Parathyroid adenoma (tissue), 2 donors: ENCODE measurements around the gene BIVM.

Source experiments
- H2AFZ ChIP-seq: fragments of 300-600 bp; sonication (generic); one replicate; pipeline ENCODE4 v1.7.0; 2017; ENCODE audit warnings: antibody characterized with exemption, mild to moderate bottlenecking
- H3K27ac ChIP-seq: fragments of 300-600 bp; sonication (generic); one replicate; pipeline ENCODE4 v1.7.0; 2017
- H3K27me3 ChIP-seq: fragments of 300-600 bp; sonication (generic); one replicate; pipeline ENCODE4 v1.7.0; 2017; ENCODE audit warnings: low read length; ENCODE audit not compliant: control insufficient read depth, insufficient read depth
- H3K36me3 ChIP-seq: fragments of 300-600 bp; sonication (generic); one replicate; pipeline ENCODE4 v1.7.0; 2017; ENCODE audit warnings: low read length; ENCODE audit not compliant: control insufficient read depth, insufficient read depth
- H3K4me1 ChIP-seq: fragments of 300-600 bp; sonication (generic); one replicate; pipeline ENCODE4 v1.7.0; 2017; ENCODE audit warnings: control low read depth
- H3K4me2 ChIP-seq: fragments of 300-600 bp; sonication (generic); one replicate; pipeline ENCODE4 v1.7.0; 2017; ENCODE audit warnings: low read length
- H3K4me3 ChIP-seq: fragments of 300-600 bp; sonication (generic); one replicate; pipeline ENCODE4 v1.7.0; 2017; ENCODE audit warnings: low read depth, low read length
- H3K79me2 ChIP-seq: fragments of 300-600 bp; sonication (generic); one replicate; pipeline ENCODE4 v1.7.0; 2017; ENCODE audit warnings: control low read depth
- H3K9ac ChIP-seq: fragments of 300-600 bp; sonication (generic); one replicate; pipeline ENCODE4 v1.7.0; 2017; ENCODE audit warnings: mild to moderate bottlenecking
- H3K9me3 ChIP-seq: fragments of 300-600 bp; sonication (generic); one replicate; pipeline ENCODE4 v1.7.0; 2017; ENCODE audit warnings: low read length; ENCODE audit not compliant: control insufficient read depth
- TF ChIP-seq, protein P1 (sequence below): fragments of 300-600 bp; sonication (generic); IDR thresholded peaks from one replicate; pipeline ENCODE4 v1.7.0; 2017; ENCODE audit warnings: antibody characterized with exemption, mild to moderate bottlenecking
- donor health status: primary hyperparathyroidism.

Gene BIVM

DNA sequence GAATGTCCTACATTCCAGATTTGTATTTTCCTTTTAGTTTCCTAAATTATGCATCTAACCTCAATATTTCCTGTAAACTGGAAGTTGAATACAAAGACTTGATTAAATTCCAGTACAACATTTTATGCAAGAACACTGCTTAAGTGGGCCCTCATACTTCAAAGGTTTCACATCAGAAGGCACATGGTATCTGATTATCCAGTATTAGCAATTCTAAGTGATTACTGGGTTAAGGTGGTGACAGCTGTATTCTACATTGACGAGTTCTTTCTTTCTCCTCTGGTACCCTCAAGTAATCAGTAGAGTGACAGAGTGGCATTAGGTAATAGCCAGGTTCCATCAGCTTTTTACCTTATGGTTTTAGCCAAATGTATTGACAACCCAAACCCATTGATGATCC is 18.3 kb downstream of the BIVM start:
- Histone ChIP-seq H3K9ac (no peak overlapping the region), H3K4me2 (no peak overlapping the region), H3K4me1 (no peaks in the 10 kb centered on the region), H3K36me3 (no peaks in the 10 kb centered on the region), H3K79me2 (peaks cover 5% of the 10 kb centered on the region), H3K9me3 (no peaks in the 10 kb centered on the region), H3K4me3 (no peak overlapping the region), H3K27me3 (no peaks in the 10 kb centered on the region), H2AFZ (no peak overlapping the region), H3K27ac (no peak overlapping the region)
- TF ChIP-seq, protein P1, sequence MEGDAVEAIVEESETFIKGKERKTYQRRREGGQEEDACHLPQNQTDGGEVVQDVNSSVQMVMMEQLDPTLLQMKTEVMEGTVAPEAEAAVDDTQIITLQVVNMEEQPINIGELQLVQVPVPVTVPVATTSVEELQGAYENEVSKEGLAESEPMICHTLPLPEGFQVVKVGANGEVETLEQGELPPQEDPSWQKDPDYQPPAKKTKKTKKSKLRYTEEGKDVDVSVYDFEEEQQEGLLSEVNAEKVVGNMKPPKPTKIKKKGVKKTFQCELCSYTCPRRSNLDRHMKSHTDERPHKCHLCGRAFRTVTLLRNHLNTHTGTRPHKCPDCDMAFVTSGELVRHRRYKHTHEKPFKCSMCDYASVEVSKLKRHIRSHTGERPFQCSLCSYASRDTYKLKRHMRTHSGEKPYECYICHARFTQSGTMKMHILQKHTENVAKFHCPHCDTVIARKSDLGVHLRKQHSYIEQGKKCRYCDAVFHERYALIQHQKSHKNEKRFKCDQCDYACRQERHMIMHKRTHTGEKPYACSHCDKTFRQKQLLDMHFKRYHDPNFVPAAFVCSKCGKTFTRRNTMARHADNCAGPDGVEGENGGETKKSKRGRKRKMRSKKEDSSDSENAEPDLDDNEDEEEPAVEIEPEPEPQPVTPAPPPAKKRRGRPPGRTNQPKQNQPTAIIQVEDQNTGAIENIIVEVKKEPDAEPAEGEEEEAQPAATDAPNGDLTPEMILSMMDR, result no peak

DNA sequence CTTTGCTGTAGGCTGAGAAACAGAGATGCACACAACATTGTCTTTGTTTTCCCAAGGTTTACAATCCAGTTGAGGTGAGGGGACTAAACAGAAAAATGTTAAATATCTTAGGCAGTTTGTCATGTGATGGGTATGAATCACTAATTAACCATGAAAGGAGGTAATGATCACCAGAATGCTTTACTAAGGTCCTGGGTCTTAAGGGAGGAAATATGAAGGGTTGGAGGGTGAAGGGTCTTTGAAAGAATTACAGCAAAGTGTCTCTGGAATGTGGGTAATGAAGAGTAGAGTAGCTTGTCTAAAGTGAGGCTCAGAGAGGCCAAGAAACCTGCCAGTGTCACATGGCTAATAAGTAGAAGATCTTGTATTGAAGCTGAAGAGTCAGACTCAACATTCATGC is 19.0 kb downstream of the BIVM start:
- H3K27ac ChIP-seq, result no peak overlapping the region
- TF ChIP-seq, protein P1, result no peak
- H3K36me3 ChIP-seq, result no peaks in the 10 kb centered on the region

DNA sequence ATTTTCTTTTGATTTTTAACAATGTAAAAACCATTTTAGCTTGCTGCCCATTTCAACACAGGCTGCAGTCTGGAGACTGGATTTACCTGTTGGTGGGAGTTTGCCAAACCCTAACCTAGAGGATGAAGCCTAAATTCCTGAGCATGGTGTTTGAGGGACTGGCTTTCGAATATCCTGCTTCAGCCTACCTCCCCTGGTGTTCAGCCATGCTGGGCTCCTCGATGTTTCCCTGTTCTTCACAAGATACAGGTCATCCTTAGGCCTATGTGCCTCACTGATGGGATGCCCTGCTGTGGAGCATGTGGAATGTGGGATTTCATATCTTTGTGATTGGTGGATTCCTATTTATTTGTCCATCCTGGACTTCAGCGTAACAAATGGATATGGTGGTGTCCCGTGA is 26.5 kb downstream of the BIVM start:
- Histone ChIP-seq H3K36me3 (no peaks in the 10 kb centered on the region), H3K9me3 (no peaks in the 10 kb centered on the region), H3K27ac (no peak overlapping the region), H3K79me2 (no peaks in the 10 kb centered on the region), H3K27me3 (no peaks in the 10 kb centered on the region), H2AFZ (no peak overlapping the region), H3K4me3 (no peak overlapping the region), H3K9ac (no peak overlapping the region), H3K4me1 (no peaks in the 10 kb centered on the region), H3K4me2 (no peak overlapping the region)
- TF ChIP-seq, protein P1, result no peak

More for the DNA sequence above, 19.0 kb downstream of the BIVM start:
- Histone ChIP-seq H3K9ac (no peak overlapping the region), H3K4me2 (no peak overlapping the region), H3K4me1 (no peaks in the 10 kb centered on the region), H3K4me3 (no peak overlapping the region), H3K79me2 (peaks cover 5% of the 10 kb centered on the region), H2AFZ (no peak overlapping the region), H3K9me3 (no peaks in the 10 kb centered on the region), H3K27me3 (no peaks in the 10 kb centered on the region)

DNA sequence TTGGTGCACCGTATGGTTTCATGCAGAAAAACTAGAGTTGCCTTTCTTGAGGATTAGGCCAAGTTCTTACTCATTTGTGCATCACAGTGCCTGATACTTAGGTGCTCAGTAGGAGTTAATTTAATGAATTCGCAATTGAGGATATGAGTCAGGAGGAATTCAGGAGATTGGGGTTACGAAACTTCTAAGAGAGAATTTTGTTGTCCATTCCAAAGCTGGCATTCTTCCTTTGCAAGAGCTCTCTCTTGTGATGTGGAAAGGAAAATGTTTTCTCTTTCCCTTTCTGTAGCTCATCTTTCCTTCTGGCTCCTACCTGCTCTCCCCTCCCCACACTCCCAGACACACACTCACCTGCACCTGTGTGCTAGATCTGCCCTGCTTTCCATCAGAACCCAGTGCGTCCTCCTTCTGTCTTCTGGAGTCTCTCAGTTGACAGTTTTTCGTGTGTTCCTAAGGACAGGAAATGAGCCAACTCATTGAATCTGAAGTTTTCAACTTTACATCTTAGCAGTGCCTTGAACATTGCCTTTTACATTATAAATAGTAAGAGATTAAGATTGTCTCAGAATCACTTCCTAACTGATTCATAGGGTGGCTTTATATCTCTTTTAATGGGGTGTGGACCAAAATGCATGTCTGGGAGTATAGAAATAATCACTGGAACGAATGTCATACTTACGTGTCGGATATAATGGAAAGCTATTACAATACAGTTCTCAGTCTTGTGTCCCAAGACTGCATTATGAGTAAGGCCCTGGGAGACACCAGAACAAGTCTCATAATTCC is 27.2 kb downstream of the BIVM start:
- H3K36me3 ChIP-seq, result no peaks in the 10 kb centered on the region
- no peak overlapping the region for H3K4me2 ChIP-seq
- no peak overlapping the region for H3K9ac ChIP-seq
- no peaks in the 10 kb centered on the region for H3K9me3 ChIP-seq
- no peak overlapping the region for H3K4me3 ChIP-seq
- H3K79me2 ChIP-seq, result no peaks in the 10 kb centered on the region
- no peak overlapping the region for H3K27ac ChIP-seq
- no peak overlapping the region for H2AFZ ChIP-seq
- TF ChIP-seq, protein P1, result no peak
- H3K27me3 ChIP-seq, result no peaks in the 10 kb centered on the region
- no peaks in the 10 kb centered on the region for H3K4me1 ChIP-seq

DNA sequence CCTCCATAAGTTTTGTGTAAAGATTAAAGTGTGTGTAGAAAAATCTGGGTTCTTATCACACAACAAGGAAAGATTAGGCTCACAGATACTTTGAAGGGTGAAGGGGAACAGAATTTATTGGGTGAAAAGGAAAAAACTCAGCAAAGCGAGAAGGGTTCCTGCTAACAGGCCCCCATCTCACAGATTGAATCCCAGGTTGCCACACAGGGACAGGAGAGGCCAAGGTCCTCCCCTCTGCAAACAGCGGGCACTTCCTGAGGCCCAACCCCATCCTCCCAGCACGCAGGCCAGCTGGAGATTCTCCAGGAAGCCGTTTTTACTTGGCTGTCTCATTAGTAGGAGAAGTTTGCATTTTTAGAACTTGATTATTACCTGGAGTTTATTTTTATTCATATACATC is 31.7 kb downstream of the BIVM start:
- Histone ChIP-seq H3K4me3 (no peak overlapping the region), H3K27me3 (no peaks in the 10 kb centered on the region), H3K4me1 (no peaks in the 10 kb centered on the region), H3K4me2 (no peak overlapping the region), H3K36me3 (no peaks in the 10 kb centered on the region), H3K79me2 (no peaks in the 10 kb centered on the region), H3K9me3 (no peaks in the 10 kb centered on the region), H3K27ac (no peak overlapping the region), H2AFZ (no peak overlapping the region), H3K9ac (no peak overlapping the region)
- TF ChIP-seq, protein P1, result no peak
